MM.1S (cell line): Measurements from ENCODE around the gene DEAF1.

Experiments used
- DNase-seq: peaks from one replicate; pipeline ENCODE4 v3.0.0-alpha.2; 2015
- H2AFZ ChIP-seq: fragments of 300-600 bp; sonication (generic); 2 replicates; pipeline ENCODE4 v1.6.0; 2016; ENCODE audit warnings: antibody characterized with exemption, low read length
- H3F3A ChIP-seq: fragments of 300-600 bp; sonication (generic); 2 replicates; pipeline ENCODE4 v1.6.1; 2016; ENCODE audit warnings: mild to moderate bottlenecking, antibody characterized with exemption, low read length, moderate library complexity, mixed read lengths; ENCODE audit not compliant: insufficient read depth
- H3K27ac ChIP-seq: fragments of 300-600 bp; sonication (generic); 2 replicates; pipeline ENCODE4 v1.5.1; 2016; ENCODE audit warnings: mild to moderate bottlenecking, low read length
- H3K27me3 ChIP-seq: fragments of 300-600 bp; sonication (generic); replicated peaks from 2 replicates; pipeline ENCODE4 v1.6.0; 2016; ENCODE audit warnings: low read length; ENCODE audit not compliant: insufficient read depth
- H3K36me3 ChIP-seq: fragments of 300-600 bp; sonication (generic); replicated peaks from 2 replicates; pipeline ENCODE4 v1.6.1; 2016; ENCODE audit warnings: mild to moderate bottlenecking, low read length, mixed read lengths; ENCODE audit not compliant: insufficient read depth
- H3K4me1 ChIP-seq: fragments of 300-600 bp; sonication (generic); 2 replicates; pipeline ENCODE4 v1.6.1; 2016; ENCODE audit warnings: low read length, mixed read lengths
- H3K4me2 ChIP-seq: fragments of 300-600 bp; sonication (generic); 2 replicates; pipeline ENCODE4 v1.6.0; 2016; ENCODE audit warnings: low read depth, low read length
- H3K4me3 ChIP-seq: fragments of 300-600 bp; sonication (generic); 2 replicates; pipeline ENCODE4 v1.5.1; 2016; ENCODE audit warnings: low read length, mixed read lengths
- H3K79me2 ChIP-seq: fragments of 300-600 bp; sonication (generic); 2 replicates; pipeline ENCODE4 v1.6.1; 2016; ENCODE audit warnings: mixed run types, low read length, mixed read lengths
- H3K9ac ChIP-seq: fragments of 300-600 bp; sonication (generic); 2 replicates; pipeline ENCODE4 v1.6.1; 2016; ENCODE audit warnings: low read length, mixed read lengths
- H3K9me2 ChIP-seq: fragments of 300-600 bp; sonication (generic); replicated peaks from 2 replicates; pipeline ENCODE4 v1.6.1; 2016; ENCODE audit warnings: mild to moderate bottlenecking, low read length, mixed read lengths; ENCODE audit not compliant: insufficient read depth
- H3K9me3 ChIP-seq: fragments of 300-600 bp; sonication (generic); replicated peaks from 2 replicates; pipeline ENCODE4 v1.6.1; 2016; ENCODE audit warnings: mild to moderate bottlenecking, low read length, mixed read lengths; ENCODE audit not compliant: insufficient read depth
- H4K20me1 ChIP-seq: fragments of 300-600 bp; sonication (generic); 2 replicates; pipeline ENCODE4 v1.6.1; 2016; ENCODE audit warnings: mild to moderate bottlenecking, low read length, moderate library complexity, mixed read lengths; ENCODE audit not compliant: insufficient read depth
- EZH2 ChIP-seq: fragments of 300-600 bp; sonication (generic); optimal IDR thresholded peaks from 2 replicates; pipeline ENCODE3; 2017; ENCODE audit warnings: low read depth, mild to moderate bottlenecking, antibody characterized with exemption, low read length, mixed read lengths
- EZH2phosphoT487 ChIP-seq: fragments of 300-600 bp; sonication (generic); IDR thresholded peaks from 2 replicates; pipeline ENCODE4 v1.6.1; 2018; ENCODE audit warnings: antibody characterized with exemption, low read length
- TF ChIP-seq, protein P1 (sequence below): fragments of 300-600 bp; sonication (generic); IDR thresholded peaks from 2 replicates; pipeline ENCODE4 v1.5.1; 2016; ENCODE audit warnings: antibody characterized with exemption, low read length, mixed read lengths

DEAF1 gene

DNA sequence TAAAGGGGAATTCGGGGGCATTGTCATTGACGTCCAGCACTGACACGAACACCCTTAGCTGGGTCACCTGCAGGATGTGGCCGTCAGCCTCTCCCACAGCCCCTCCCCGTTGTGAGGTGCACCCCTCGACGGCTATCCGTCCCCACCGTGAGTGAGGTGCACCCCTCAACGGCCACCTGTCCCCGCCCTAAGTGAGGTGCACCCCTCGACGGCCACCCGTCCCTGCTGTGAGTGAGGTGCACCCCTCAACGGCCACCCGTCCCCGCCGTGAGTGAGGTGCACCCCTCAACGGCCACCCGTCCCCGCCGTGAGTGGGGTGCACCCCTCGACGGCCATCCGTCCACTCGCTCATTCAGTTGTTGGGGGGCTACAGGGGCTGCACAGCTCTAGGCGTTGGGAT is 73.2 kb downstream of the DEAF1 start:
- no peak overlapping the region for H3K9ac ChIP-seq
- no peak for DNase-seq
- no peaks in the 10 kb centered on the region for H3K79me2 ChIP-seq
- no peaks in the 10 kb centered on the region for H3F3A ChIP-seq
- no peak overlapping the region for H3K27ac ChIP-seq
- H3K9me2 ChIP-seq: no peaks in the 10 kb centered on the region
- H3K4me2 ChIP-seq: no peak overlapping the region
- H3K27me3 ChIP-seq: no peaks in the 10 kb centered on the region
- H3K4me3 ChIP-seq: no peak overlapping the region
- no peaks in the 10 kb centered on the region for H3K36me3 ChIP-seq
- no peak overlapping the region for H2AFZ ChIP-seq
- TF ChIP-seq EZH2 (no peak), EZH2phosphoT487 (no peak)
- TF ChIP-seq, protein P1, sequence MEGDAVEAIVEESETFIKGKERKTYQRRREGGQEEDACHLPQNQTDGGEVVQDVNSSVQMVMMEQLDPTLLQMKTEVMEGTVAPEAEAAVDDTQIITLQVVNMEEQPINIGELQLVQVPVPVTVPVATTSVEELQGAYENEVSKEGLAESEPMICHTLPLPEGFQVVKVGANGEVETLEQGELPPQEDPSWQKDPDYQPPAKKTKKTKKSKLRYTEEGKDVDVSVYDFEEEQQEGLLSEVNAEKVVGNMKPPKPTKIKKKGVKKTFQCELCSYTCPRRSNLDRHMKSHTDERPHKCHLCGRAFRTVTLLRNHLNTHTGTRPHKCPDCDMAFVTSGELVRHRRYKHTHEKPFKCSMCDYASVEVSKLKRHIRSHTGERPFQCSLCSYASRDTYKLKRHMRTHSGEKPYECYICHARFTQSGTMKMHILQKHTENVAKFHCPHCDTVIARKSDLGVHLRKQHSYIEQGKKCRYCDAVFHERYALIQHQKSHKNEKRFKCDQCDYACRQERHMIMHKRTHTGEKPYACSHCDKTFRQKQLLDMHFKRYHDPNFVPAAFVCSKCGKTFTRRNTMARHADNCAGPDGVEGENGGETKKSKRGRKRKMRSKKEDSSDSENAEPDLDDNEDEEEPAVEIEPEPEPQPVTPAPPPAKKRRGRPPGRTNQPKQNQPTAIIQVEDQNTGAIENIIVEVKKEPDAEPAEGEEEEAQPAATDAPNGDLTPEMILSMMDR: no peak
- no peaks in the 10 kb centered on the region for H3K9me3 ChIP-seq
- no peaks in the 10 kb centered on the region for H3K4me1 ChIP-seq
- H4K20me1 ChIP-seq: no peaks in the 10 kb centered on the region

DNA sequence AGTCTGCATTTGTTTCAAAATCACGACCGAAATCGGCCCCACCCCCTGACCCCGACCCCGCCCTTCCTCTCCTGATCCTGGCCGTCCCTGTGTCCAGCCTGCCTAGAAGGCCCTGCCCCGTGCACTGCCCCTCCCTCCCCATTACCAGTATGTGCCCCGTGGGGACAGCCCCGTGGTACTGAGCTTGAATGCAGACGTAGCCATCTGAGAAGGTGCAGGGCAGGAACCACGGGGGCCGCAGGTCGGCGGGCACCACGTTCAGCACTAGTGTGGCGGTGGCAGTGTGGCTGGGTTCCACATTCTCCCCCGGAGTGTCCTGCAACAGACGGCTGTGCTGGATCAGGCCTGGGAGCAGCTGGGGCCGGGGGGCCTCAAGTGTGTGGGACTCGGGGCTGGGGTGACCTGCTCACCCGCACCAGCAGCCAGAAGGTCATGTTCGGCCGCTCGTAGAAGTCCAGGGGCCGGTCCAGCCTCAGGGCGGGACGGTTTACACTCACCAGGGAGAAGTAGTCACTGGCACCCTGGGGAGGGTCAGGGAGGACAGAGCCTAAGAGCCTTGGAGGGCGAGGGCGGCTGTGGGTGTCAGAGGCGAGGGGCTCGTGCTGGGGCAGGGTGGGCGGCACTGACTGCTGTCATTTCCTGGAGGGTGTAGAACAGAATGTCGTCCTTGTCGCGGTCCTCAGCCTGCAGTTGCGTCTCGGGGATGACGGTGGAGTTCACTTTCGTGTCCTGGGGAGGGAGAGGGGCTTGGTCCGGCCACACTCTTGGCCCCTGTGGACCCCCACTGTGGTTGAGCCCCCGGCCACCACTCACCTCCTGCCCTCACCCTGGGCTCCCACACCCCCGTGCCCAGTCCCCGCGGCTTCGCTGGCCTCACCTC is 73.8 kb downstream of the DEAF1 start:
- H3K4me3 ChIP-seq: no peak overlapping the region
- H3K36me3 ChIP-seq: no peaks in the 10 kb centered on the region
- H3K4me2 ChIP-seq: no peak overlapping the region
- TF ChIP-seq EZH2: no peak
- no peak for TF ChIP-seq EZH2phosphoT487
- TF ChIP-seq, protein P1: no peak
- no peaks in the 10 kb centered on the region for H3K9me2 ChIP-seq
- DNase-seq: no peak
- no peak overlapping the region for H2AFZ ChIP-seq
- no peaks in the 10 kb centered on the region for H3K27me3 ChIP-seq
- H3K4me1 ChIP-seq: peaks cover 4% of the 10 kb centered on the region; the same call in 1 of the 2 replicates
- H3K9me3 ChIP-seq: no peaks in the 10 kb centered on the region
- H3K27ac ChIP-seq: no peak overlapping the region
- H3K9ac ChIP-seq: no peak overlapping the region
- H3K79me2 ChIP-seq: no peaks in the 10 kb centered on the region
- no peaks in the 10 kb centered on the region for H4K20me1 ChIP-seq
- peaks cover 4% of the 10 kb centered on the region for H3F3A ChIP-seq

DNA sequence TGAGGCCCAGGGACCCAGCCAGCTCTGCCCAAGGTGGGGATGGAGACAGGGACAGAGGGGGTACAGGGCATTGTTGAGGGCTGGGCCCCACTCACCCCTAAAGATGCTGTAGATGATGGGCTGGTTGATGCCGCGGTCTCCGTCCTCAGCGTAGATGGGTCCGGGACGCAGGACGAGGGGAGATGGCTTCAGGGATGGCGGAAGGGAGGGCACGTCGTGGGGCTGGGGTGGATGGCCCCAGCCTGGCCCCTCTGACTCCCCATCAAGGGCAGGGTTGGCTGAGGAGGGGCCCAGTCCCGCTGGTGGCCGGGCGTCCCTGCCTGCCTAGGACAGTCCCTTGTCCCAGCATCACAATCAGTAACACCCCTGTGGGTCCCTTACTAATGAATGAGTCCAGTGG is 74.8 kb downstream of the DEAF1 start:
- Histone ChIP-seq H3K27me3 (no peaks in the 10 kb centered on the region), H2AFZ (no peak overlapping the region), H3K36me3 (no peaks in the 10 kb centered on the region), H3K9me3 (no peaks in the 10 kb centered on the region), H3K4me3 (no peak overlapping the region), H3K79me2 (no peaks in the 10 kb centered on the region; the same call in 1 of the 2 replicates), H3F3A (peaks cover 8% of the 10 kb centered on the region), H3K9me2 (no peaks in the 10 kb centered on the region), H3K9ac (no peak overlapping the region), H3K4me1 (peaks cover 6% of the 10 kb centered on the region; the same call in 1 of the 2 replicates), H3K4me2 (no peak overlapping the region), H4K20me1 (no peaks in the 10 kb centered on the region), H3K27ac (no peak overlapping the region)
- DNase-seq: no peak
- TF ChIP-seq EZH2phosphoT487 (no peak), EZH2 (no peak)
- TF ChIP-seq, protein P1: no peak
